ENCODE results near the gene MIDN. TPM values are rescaled to one million over a fixed set of nuclear protein-coding genes. Genes with fewer than 3 reads are reported as not detected.

The MIDN gene
- polyA plus RNA-seq, 4 donors: 28.1 to 106 (median 33.0) TPM

DNA sequence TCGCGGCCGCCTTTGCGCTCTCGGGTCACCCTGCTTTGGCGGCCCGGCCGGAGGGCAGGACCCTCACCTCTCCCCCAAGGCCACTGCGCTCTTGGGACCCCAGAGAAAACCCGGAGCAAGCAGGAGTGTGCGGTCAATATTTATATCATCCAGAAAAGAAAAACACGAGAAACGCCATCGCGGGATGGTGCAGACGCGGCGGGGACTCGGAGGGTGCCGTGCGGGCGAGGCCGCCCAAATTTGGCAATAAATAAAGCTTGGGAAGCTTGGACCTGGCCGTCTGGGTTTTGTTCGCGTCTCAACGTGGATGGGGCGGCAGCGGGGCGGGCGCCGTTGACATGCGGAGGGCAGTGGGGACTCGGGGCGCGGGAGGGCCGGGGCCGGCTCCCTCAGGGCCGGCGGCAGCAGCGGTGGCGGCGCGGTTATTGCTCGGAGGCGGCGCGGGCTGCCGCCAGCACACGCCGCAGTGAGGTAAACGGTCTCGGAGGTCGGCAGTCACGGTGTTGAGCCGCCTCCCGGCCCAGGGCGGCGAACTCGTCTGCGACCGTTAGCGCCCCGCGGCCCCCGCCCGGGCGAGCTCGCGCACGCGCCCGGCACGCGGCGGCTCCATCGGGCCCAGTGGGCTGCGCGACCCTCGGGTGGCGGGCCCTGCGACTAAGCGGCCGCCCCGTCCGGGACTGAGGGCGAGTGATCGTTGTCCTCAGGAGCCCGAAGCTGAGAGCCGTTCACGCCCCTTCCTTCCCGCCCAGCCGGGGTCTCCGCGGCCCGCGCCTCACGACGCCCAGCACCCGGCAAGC is 20.0 kb upstream of the MIDN start:
- Histone ChIP-seq H3K4me3 (ENCODE audit: low read depth in 1 of 3, low read length in 3 of 3) (no peak overlapping the region), H3K9me3 (ENCODE audit: control insufficient read depth in 2 of 2, insufficient read depth in 1 of 2, low read depth in 1 of 2, low read length in 1 of 2) (no peaks in the 10 kb centered on the region), H3K27me3 (ENCODE audit: control insufficient read depth in 3 of 3, insufficient read depth in 3 of 3, low read length in 3 of 3) (no peaks in the 10 kb centered on the region), H3K36me3 (ENCODE audit: control insufficient read depth in 3 of 3, insufficient read depth in 2 of 3, low read depth in 1 of 3, low read length in 3 of 3) (peaks cover 7 to 52% (median 18%) of the 10 kb centered on the region in 3 donors), H3K4me1 (ENCODE audit: control insufficient read depth in 3 of 3, insufficient read depth in 2 of 3, low read depth in 1 of 3, low read length in 2 of 3) (peaks cover 0 to 26% (median 0%) of the 10 kb centered on the region in 3 donors), H3K27ac (ENCODE audit: low read depth in 1 of 3, low read length in 2 of 3) (no peak overlapping the region)
- 97% methylated on average over 84 to 100 of the region's 100 CpGs for WGBS, 3 donors
- FAIRE-seq (no peak), DNase-seq (no peak)

DNA sequence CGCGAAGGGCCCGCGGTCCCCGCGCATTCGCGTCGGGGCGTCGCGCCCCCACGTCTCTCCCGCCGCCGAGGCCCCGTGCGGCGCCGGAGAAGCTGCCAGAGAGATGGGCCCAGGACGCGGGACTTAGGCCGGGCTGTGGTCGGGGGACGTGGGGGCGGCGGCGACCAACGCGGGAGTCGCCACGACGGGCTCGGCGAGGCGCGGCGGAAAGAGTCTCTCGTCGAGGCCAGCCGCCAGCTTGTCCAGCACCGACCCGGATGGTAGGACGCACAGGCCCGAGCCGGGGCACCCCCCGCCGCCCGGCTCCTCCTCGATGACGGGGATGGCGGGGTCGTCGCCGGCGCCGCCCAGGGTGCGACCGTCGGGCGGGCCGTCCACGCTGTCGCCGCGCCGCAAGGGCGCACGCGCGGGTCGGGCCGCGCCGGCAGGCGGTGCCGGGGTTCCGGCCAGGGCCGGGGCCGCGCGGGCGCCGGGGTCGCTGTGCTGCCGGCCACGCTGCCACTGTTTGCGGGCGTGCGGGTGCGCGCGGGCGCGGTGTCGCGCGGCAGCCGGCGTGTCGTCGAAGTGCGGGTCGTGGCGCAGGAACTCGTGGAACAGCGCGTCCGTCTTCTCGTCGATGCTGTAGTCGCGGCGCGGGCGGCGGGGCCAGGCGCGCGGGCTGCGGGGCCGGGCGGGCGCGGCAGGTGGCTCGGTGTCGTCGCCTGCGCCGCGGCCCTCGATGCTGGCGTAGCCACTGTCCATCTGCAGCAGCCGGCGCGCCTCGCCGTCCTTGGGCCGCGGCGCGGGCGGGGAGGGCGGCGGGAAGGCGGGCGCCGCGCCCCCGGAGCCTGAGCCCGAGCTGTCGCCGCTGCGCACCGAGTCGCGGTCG is 19.1 kb upstream of the MIDN start:
- H3K4me3 ChIP-seq (ENCODE audit: low read depth in 1 of 3, low read length in 3 of 3): no peak overlapping the region
- no peak overlapping the region for H3K27ac ChIP-seq (ENCODE audit: low read depth in 1 of 3, low read length in 2 of 3)
- no peaks in the 10 kb centered on the region for H3K27me3 ChIP-seq (ENCODE audit: control insufficient read depth in 3 of 3, insufficient read depth in 3 of 3, low read length in 3 of 3)
- H3K9me3 ChIP-seq (ENCODE audit: control insufficient read depth in 2 of 2, insufficient read depth in 1 of 2, low read depth in 1 of 2, low read length in 1 of 2): no peaks in the 10 kb centered on the region
- DNase-seq (no peak), FAIRE-seq (no peak)
- WGBS, 3 donors: 93 to 96% (median 95%) methylated on average over 139 to 158 of the region's 158 CpGs
- peaks cover 7 to 51% (median 13%) of the 10 kb centered on the region in 3 donors for H3K36me3 ChIP-seq (ENCODE audit: control insufficient read depth in 3 of 3, insufficient read depth in 2 of 3, low read depth in 1 of 3, low read length in 3 of 3)
- peaks cover 0 to 26% (median 0%) of the 10 kb centered on the region in 3 donors for H3K4me1 ChIP-seq (ENCODE audit: control insufficient read depth in 3 of 3, insufficient read depth in 2 of 3, low read depth in 1 of 3, low read length in 2 of 3)

DNA sequence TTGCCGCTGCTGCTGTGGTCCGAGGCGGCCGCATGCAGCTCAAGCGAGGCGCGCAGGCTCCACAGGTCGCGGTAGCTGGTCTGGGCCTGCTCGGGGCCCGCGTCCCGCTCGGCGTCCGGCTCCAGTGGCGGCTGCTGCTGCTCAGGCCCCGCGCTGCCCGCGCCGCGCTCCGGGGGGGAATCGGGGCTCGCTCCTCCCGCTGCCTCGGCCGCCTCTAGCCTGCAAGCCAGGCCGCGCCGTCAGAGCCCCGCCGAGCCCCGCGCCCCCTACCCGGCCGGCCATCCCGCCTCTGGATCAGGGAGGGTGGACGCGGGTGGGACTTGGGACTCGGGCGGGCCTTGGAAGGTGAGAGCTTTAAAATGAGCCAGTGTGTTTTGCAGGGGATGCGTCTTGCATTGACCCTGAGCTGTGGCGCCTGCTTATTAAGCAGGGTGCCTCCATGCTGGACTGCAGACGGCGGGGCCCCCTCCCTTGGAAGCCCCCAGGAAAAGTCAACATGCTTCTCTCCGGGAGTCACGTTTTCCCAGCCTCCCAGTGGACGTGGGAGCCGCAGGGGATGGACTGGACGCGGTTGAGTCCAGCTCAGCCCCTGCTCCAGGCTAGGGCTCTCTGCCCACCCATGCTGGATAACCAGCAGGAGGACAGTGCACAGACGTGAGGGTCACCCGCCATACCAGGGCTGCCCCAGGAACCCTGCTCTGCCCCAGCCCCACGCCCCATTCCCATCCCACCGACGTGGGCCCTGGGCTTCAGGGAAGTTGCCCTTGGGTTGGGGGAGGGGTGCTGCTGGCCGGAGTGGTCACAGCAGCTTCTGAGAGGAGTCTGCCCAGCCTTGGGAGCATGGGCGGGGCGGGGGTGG is 18.2 kb upstream of the MIDN start:
- Histone ChIP-seq H3K4me1 (ENCODE audit: control insufficient read depth in 3 of 3, insufficient read depth in 2 of 3, low read depth in 1 of 3, low read length in 2 of 3) (peaks cover 0 to 26% (median 0%) of the 10 kb centered on the region in 3 donors), H3K27me3 (ENCODE audit: control insufficient read depth in 3 of 3, insufficient read depth in 3 of 3, low read length in 3 of 3) (no peaks in the 10 kb centered on the region), H3K36me3 (ENCODE audit: control insufficient read depth in 3 of 3, insufficient read depth in 2 of 3, low read depth in 1 of 3, low read length in 3 of 3) (peaks cover 7 to 45% (median 13%) of the 10 kb centered on the region in 3 donors), H3K27ac (ENCODE audit: low read depth in 1 of 3, low read length in 2 of 3) (no peak overlapping the region), H3K4me3 (ENCODE audit: low read depth in 1 of 3, low read length in 3 of 3) (no peak overlapping the region), H3K9me3 (ENCODE audit: control insufficient read depth in 2 of 2, insufficient read depth in 1 of 2, low read depth in 1 of 2, low read length in 1 of 2) (no peaks in the 10 kb centered on the region)
- 58 to 78% (median 60%) methylated on average over 39 to 61 of the region's 61 CpGs for WGBS, 3 donors
- no peak for FAIRE-seq
- no peak for DNase-seq

DNA sequence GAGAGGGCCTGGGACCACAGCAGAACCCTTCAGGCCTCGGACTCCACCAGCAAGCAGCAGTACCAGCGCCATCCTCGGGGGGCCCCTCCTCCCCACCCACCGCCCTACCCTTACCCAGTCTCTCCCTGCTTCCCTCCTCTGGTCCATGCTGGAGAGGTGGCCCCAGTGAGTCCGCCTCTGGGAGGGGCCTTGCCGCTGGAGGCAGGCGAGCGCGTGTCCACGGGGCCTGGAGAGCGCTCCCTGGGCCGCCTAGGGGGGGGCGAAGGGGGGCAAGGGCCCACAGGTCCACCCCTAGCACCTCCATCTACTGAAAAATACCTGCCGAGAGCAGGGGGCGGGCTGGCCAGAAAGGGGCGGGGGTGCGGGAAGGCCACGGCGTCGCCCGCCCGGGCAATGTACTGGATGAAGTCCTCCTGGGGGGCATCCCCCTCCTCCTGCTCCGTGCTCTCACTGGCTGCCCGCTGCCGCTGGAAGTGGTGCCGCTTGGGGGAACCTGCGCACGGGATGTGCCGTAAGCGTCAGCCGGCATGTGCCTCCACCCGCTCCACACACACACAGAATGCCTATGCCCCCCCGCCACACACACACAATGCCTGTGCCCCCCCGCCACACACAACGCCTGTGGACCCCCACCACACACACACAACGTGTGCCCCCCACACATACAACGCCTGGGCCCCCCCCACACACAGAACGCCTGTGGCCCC is 17.4 kb upstream of the MIDN start:
- H3K9me3 ChIP-seq (ENCODE audit: control insufficient read depth in 2 of 2, insufficient read depth in 1 of 2, low read depth in 1 of 2, low read length in 1 of 2): no peaks in the 10 kb centered on the region
- DNase-seq: no peak
- H3K36me3 ChIP-seq (ENCODE audit: control insufficient read depth in 3 of 3, insufficient read depth in 2 of 3, low read depth in 1 of 3, low read length in 3 of 3): peaks cover 7 to 40% (median 11%) of the 10 kb centered on the region in 3 donors
- peaks cover 0 to 5% (median under 1%) of the 10 kb centered on the region in 3 donors for H3K27me3 ChIP-seq (ENCODE audit: control insufficient read depth in 3 of 3, insufficient read depth in 3 of 3, low read length in 3 of 3)
- H3K4me3 ChIP-seq (ENCODE audit: low read depth in 1 of 3, low read length in 3 of 3): no peak overlapping the region
- no peak overlapping the region for H3K27ac ChIP-seq (ENCODE audit: low read depth in 1 of 3, low read length in 2 of 3)
- no peak for FAIRE-seq
- 31 to 76% (median 59%) methylated on average over 17 to 38 of the region's 38 CpGs for WGBS, 3 donors
- H3K4me1 ChIP-seq (ENCODE audit: control insufficient read depth in 3 of 3, insufficient read depth in 2 of 3, low read depth in 1 of 3, low read length in 2 of 3): peaks cover 0 to 26% (median 0%) of the 10 kb centered on the region in 3 donors

DNA sequence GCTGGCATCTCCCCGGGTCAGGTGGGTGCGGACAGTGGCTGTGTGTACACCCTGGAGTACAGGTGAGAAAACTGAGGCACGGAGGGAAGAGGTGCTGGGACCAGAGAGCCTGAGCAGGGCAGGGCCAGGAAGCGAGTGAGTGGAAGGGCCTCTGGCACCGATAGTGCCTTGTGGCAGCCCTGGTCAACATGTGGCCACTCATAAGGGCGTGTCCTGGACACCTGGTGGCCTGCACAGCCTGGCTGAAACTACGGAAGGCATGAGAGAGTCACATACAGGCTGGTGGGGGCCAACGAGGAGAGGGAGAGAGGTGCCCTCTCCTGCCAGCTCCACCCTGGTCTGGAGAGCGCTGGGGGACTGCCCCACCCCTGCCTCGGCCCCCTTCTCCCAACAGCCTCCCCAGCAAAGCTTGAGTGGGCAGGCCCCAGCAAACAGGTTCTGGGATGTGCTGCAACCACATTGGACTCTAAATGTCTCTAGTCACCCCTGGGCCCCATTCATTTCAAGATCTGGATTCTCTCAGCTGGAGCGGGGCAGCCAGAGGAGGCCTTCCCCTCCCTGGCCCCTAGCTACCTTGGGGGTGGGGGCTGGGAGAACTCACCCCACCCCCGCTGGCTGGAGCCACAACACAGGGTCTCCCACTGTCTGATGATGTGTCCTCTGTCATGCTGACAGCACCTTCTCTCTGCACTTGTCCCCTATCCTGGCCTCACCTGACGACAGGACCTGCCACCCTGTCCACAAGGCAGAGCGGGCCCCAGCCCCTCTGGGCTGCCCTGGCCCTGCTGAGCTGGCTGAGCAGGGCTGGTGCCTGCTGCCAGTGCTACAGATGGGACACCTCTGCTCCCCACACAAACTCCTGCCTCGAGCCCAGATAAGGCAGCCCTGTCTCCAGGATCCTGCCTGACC is 16.4 kb upstream of the MIDN start:
- Histone ChIP-seq H3K9me3 (ENCODE audit: control insufficient read depth in 2 of 2, insufficient read depth in 1 of 2, low read depth in 1 of 2, low read length in 1 of 2) (no peaks in the 10 kb centered on the region), H3K27me3 (ENCODE audit: control insufficient read depth in 3 of 3, insufficient read depth in 3 of 3, low read length in 3 of 3) (peaks cover 2 to 12% (median 5%) of the 10 kb centered on the region in 3 donors), H3K4me1 (ENCODE audit: control insufficient read depth in 3 of 3, insufficient read depth in 2 of 3, low read depth in 1 of 3, low read length in 2 of 3) (peaks cover 0 to 29% (median 0%) of the 10 kb centered on the region in 3 donors), H3K4me3 (ENCODE audit: low read depth in 1 of 3, low read length in 3 of 3) (no peak overlapping the region), H3K27ac (ENCODE audit: low read depth in 1 of 3, low read length in 2 of 3) (peak overlapping the region in 1 of 3 donors; percentile 13), H3K36me3 (ENCODE audit: control insufficient read depth in 3 of 3, insufficient read depth in 2 of 3, low read depth in 1 of 3, low read length in 3 of 3) (peaks cover 7 to 30% (median 7%) of the 10 kb centered on the region in 3 donors)
- FAIRE-seq (no peak), DNase-seq (no peak)
- 45 to 67% (median 54%) methylated on average over 13 to 15 of the region's 15 CpGs for WGBS, 3 donors

DNA sequence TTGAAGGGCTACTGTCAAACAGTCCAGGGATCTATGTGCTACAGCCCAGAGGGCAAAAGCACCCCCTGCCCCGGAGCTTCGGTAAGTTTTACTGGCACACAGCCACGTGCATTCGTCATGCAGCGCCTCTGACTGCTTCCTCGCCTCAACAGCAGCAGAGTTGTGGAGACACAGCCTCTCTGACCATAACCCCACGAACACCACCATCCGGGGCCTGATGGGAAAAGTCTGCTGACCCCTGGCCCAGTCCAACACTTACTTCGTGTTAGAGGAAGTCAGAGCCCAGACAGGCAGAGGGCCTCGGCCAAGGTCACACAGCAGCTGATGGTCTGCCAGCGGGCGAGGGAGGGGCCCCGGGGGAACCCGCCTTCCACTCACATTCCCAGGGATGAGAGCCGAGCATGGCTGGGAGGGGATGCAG is 15.7 kb upstream of the MIDN start:
- Histone ChIP-seq H3K27me3 (ENCODE audit: control insufficient read depth in 3 of 3, insufficient read depth in 3 of 3, low read length in 3 of 3) (peaks cover 5 to 18% (median 6%) of the 10 kb centered on the region in 3 donors), H3K4me1 (ENCODE audit: control insufficient read depth in 3 of 3, insufficient read depth in 2 of 3, low read depth in 1 of 3, low read length in 2 of 3) (peaks cover 0 to 29% (median 0%) of the 10 kb centered on the region in 3 donors), H3K4me3 (ENCODE audit: low read depth in 1 of 3, low read length in 3 of 3) (no peak overlapping the region), H3K27ac (ENCODE audit: low read depth in 1 of 3, low read length in 2 of 3) (peak overlapping the region in 1 of 3 donors; percentile 13), H3K9me3 (ENCODE audit: control insufficient read depth in 2 of 2, insufficient read depth in 1 of 2, low read depth in 1 of 2, low read length in 1 of 2) (no peaks in the 10 kb centered on the region), H3K36me3 (ENCODE audit: control insufficient read depth in 3 of 3, insufficient read depth in 2 of 3, low read depth in 1 of 3, low read length in 3 of 3) (peaks cover 2 to 24% (median 4%) of the 10 kb centered on the region in 3 donors)
- FAIRE-seq: no peak
- DNase-seq: peak in 1 of 2 donors; percentile 55
- 13 to 32% (median 13%) methylated on average over 14 to 15 of the region's 15 CpGs for WGBS, 3 donors

DNA sequence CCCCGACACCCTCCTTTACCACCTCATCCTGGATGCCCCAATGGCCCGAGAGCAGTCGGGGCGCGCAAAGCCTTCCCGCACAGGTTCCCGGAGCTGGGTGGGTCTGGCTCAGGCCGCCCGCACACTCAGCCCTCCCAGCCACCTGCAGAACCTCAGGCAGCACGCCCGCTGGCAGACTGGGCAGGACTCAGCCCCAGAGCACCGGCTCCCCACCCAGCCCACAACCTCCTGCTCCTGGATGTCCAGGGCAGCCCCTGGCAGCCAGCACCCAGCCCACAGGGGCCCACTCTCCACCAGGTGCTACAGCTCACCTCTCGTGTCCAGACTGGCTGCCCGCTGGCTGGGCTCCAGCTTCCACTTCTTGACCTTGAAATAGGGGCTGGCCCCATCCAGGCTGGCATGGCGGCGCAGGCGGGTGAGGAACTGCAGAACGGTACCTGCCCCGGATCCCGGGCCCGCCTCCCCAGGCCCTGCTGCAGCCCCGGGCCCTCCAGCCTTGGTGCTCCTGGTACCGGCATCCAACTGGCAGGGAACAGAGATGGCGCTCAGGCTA is 15.2 kb upstream of the MIDN start:
- Histone ChIP-seq H3K4me1 (ENCODE audit: control insufficient read depth in 3 of 3, insufficient read depth in 2 of 3, low read depth in 1 of 3, low read length in 2 of 3) (peaks cover 0 to 32% (median 2%) of the 10 kb centered on the region in 3 donors), H3K27me3 (ENCODE audit: control insufficient read depth in 3 of 3, insufficient read depth in 3 of 3, low read length in 3 of 3) (peaks cover 5 to 20% (median 6%) of the 10 kb centered on the region in 3 donors), H3K4me3 (ENCODE audit: low read depth in 1 of 3, low read length in 3 of 3) (no peak overlapping the region), H3K9me3 (ENCODE audit: control insufficient read depth in 2 of 2, insufficient read depth in 1 of 2, low read depth in 1 of 2, low read length in 1 of 2) (no peaks in the 10 kb centered on the region), H3K36me3 (ENCODE audit: control insufficient read depth in 3 of 3, insufficient read depth in 2 of 3, low read depth in 1 of 3, low read length in 3 of 3) (peaks cover 0 to 20% (median 0%) of the 10 kb centered on the region in 3 donors), H3K27ac (ENCODE audit: low read depth in 1 of 3, low read length in 2 of 3) (no peak overlapping the region)
- no peak for DNase-seq
- WGBS, 3 donors: 33 to 75% (median 35%) methylated on average over 20 to 24 of the region's 24 CpGs
- FAIRE-seq: no peak
